Measurements from ENCODE around the gene ALDH1A2.

Gene ALDH1A2

DNA sequence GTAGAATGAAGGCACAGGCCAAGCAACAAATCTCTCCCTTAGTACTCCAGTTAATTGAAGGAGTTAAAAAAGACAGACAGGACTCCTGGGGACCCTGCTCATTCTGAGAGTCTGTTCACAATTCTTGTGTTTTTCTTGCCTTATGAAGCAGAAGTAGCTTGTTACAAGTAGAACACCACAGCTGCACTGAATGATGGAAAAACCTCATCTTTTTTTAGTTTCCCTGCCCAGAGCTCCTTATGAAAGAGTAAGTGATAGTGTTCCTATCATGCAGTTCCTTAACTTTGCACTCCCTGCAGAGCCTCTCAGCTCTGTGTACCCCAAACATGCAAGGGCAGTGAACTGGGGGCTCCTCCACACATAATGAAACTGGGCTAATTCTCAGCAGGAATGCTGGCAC is 95.5 kb downstream of the ALDH1A2 start:
- no peaks in the 10 kb centered on the region for H3K9me2 ChIP-seq (replicated peaks; ENCODE audit: insufficient read depth, low read length)
- H3K27ac ChIP-seq (ENCODE audit: low read depth, low read length), result no peak overlapping the region
- no peaks in the 10 kb centered on the region for H3K79me2 ChIP-seq (ENCODE audit: insufficient read depth, low read length)
- H3K36me3 ChIP-seq (ENCODE audit: low read length), result no peaks in the 10 kb centered on the region
- H3K9ac ChIP-seq (ENCODE audit: low read length), result no peak overlapping the region
- TF ChIP-seq, protein P1, sequence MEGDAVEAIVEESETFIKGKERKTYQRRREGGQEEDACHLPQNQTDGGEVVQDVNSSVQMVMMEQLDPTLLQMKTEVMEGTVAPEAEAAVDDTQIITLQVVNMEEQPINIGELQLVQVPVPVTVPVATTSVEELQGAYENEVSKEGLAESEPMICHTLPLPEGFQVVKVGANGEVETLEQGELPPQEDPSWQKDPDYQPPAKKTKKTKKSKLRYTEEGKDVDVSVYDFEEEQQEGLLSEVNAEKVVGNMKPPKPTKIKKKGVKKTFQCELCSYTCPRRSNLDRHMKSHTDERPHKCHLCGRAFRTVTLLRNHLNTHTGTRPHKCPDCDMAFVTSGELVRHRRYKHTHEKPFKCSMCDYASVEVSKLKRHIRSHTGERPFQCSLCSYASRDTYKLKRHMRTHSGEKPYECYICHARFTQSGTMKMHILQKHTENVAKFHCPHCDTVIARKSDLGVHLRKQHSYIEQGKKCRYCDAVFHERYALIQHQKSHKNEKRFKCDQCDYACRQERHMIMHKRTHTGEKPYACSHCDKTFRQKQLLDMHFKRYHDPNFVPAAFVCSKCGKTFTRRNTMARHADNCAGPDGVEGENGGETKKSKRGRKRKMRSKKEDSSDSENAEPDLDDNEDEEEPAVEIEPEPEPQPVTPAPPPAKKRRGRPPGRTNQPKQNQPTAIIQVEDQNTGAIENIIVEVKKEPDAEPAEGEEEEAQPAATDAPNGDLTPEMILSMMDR (IDR thresholded peaks at IDR 0.05; ENCODE audit: insufficient read depth, low read length, poor library complexity, severe bottlenecking), result no peak
- TF ChIP-seq EZH2phosphoT487 (conservative IDR thresholded peaks at IDR 0.05; ENCODE audit: low read length), result no peak
- H4K20me1 ChIP-seq (ENCODE audit: low read depth, low read length), result no peaks in the 10 kb centered on the region
- H3K9me3 ChIP-seq (ENCODE audit: insufficient read depth, low read length), result no peaks in the 10 kb centered on the region
- H3F3A ChIP-seq (ENCODE audit: insufficient read depth), result no peaks in the 10 kb centered on the region
- H3K4me2 ChIP-seq (ENCODE audit: low read depth, low read length, poor library complexity, severe bottlenecking), result no peak overlapping the region
- no peaks in the 10 kb centered on the region for H3K27me3 ChIP-seq (ENCODE audit: low read length)
- H2AFZ ChIP-seq (ENCODE audit: low read depth, low read length, severe bottlenecking), result no peak overlapping the region
- no peak overlapping the region for H3K4me3 ChIP-seq (ENCODE audit: insufficient read depth, low read length, poor library complexity, severe bottlenecking)

DNA sequence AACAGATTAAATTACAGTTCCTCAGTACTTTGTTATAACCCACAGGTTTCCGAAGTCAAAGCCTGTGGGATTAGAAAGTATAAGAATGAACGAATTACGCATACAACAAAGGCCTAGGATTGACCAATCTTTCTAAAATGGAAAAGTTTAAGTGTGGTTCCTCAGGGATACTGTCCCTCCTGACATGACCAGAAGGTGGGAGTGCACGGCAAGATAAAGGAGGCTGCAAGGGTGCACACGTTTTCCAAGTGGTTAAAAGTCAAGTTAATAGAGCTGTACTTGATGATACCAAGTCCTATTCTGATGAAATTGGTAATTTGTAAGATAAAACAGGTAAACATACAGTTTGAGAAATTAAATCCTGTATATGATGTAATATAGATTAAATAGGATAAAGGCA is 96.2 kb downstream of the ALDH1A2 start:
- Histone ChIP-seq H3K4me3 (ENCODE audit: insufficient read depth, low read length, poor library complexity, severe bottlenecking) (no peak overlapping the region), H3K9me2 (replicated peaks; ENCODE audit: insufficient read depth, low read length) (no peaks in the 10 kb centered on the region), H3F3A (ENCODE audit: insufficient read depth) (no peaks in the 10 kb centered on the region), H3K36me3 (ENCODE audit: low read length) (no peaks in the 10 kb centered on the region), H2AFZ (ENCODE audit: low read depth, low read length, severe bottlenecking) (no peak overlapping the region), H3K27me3 (ENCODE audit: low read length) (no peaks in the 10 kb centered on the region), H3K4me2 (ENCODE audit: low read depth, low read length, poor library complexity, severe bottlenecking) (no peak overlapping the region), H4K20me1 (ENCODE audit: low read depth, low read length) (no peaks in the 10 kb centered on the region), H3K27ac (ENCODE audit: low read depth, low read length) (no peak overlapping the region), H3K9ac (ENCODE audit: low read length) (no peak overlapping the region), H3K9me3 (ENCODE audit: insufficient read depth, low read length) (no peaks in the 10 kb centered on the region), H3K79me2 (ENCODE audit: insufficient read depth, low read length) (no peaks in the 10 kb centered on the region)
- no peak for TF ChIP-seq EZH2phosphoT487 (conservative IDR thresholded peaks at IDR 0.05; ENCODE audit: low read length)
- TF ChIP-seq, protein P1 (IDR thresholded peaks at IDR 0.05; ENCODE audit: insufficient read depth, low read length, poor library complexity, severe bottlenecking), result no peak

DNA sequence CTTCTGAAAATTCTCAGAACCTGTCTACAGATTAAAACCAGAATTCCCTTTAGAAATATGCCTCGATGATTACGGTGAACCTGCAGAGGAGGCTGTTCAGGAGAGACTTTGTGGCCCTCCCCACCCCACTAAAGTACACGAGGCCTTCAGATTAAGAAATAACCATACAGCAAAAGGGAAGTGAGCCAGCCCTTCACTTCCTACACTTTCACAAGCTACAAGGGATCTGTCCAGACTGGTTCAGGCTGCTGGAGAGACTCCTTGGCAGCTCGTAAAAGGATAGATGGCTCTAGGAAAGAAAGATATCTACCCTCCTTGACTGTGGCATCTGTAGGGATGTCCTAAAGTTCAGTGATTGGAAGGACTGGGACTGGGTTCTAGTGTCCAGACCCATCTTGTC is 102.6 kb downstream of the ALDH1A2 start:
- Histone ChIP-seq H3K4me2 (ENCODE audit: low read depth, low read length, poor library complexity, severe bottlenecking) (no peak overlapping the region), H4K20me1 (ENCODE audit: low read depth, low read length) (no peaks in the 10 kb centered on the region), H3K9me2 (replicated peaks; ENCODE audit: insufficient read depth, low read length) (no peaks in the 10 kb centered on the region), H3K27me3 (ENCODE audit: low read length) (no peaks in the 10 kb centered on the region), H3K9me3 (ENCODE audit: insufficient read depth, low read length) (no peaks in the 10 kb centered on the region), H3K79me2 (ENCODE audit: insufficient read depth, low read length) (no peaks in the 10 kb centered on the region), H3K4me3 (ENCODE audit: insufficient read depth, low read length, poor library complexity, severe bottlenecking) (no peak overlapping the region), H3K27ac (ENCODE audit: low read depth, low read length) (no peak overlapping the region), H2AFZ (ENCODE audit: low read depth, low read length, severe bottlenecking) (no peak overlapping the region), H3K36me3 (ENCODE audit: low read length) (no peaks in the 10 kb centered on the region), H3F3A (ENCODE audit: insufficient read depth) (no peaks in the 10 kb centered on the region), H3K9ac (ENCODE audit: low read length) (no peak overlapping the region)
- TF ChIP-seq, protein P1 (IDR thresholded peaks at IDR 0.05; ENCODE audit: insufficient read depth, low read length, poor library complexity, severe bottlenecking), result no peak
- TF ChIP-seq EZH2phosphoT487 (conservative IDR thresholded peaks at IDR 0.05; ENCODE audit: low read length), result no peak

All from SU-DHL-6 (cell line).